ENCODE measurements around the gene ZNF565.
"Not testable (repeated sequence)": the region's sequence is repeated elsewhere in the genome, so short reads cannot be mapped to it uniquely, and the experiment has no call there.

The ZNF565 gene

DNA sequence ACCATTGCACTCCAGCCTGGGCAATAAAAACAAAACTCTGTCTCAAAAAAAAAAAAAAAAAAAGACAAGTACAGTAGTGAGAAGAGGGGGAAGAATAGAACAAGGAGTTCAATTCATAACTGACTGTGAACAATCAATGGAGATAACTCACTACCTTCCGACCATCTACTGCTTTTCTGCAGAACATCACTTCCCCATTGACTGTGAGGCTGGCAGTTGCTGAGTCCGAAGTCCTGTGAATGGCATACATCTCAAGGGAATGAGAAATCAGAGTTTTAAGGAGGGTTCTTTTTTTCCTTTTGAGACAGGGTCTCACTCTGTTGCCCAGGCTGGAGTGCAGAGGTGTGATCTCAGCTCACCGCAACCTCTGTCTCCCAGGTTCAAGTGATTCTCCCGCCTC, 11.2 kb downstream of the ZNF565 start:
- TF ChIP-seq Cebpa-rat (IDR thresholded peaks at IDR 0.05), result no peak
- Histone ChIP-seq H3K9ac (no peak overlapping the region), H3K36me3 (peaks cover 0 to 14% (median 0%) of the 10 kb centered on the region in 11 experiments; a peak in 5 of 22 replicates), H3K27ac (no peak overlapping the region), H3K4me3 (no peak overlapping the region), H3K4me2 (no peak overlapping the region), H3K27me3 (no peaks in the 10 kb centered on the region), H3K4me1 (peaks cover 0 to 13% (median 4%) of the 10 kb centered on the region in 10 experiments; a peak in 12 of 20 replicates), H4K20me1 (no peaks in the 10 kb centered on the region), H3K9me3 (replicated peaks in 1 of 11) (no peaks in the 10 kb centered on the region)

GRCh38 chr19:36201684-36202083, 12.8 kb downstream of the ZNF565 start:
- Histone ChIP-seq H3K36me3 (peaks cover 0 to 14% (median 0%) of the 10 kb centered on the region in 11 experiments; a peak in 5 of 22 replicates), H3K4me2 (no peak overlapping the region), H3K27me3 (no peaks in the 10 kb centered on the region), H3K4me3 (no peak overlapping the region), H3K27ac (no peak overlapping the region), H3K4me1 (peaks cover 0 to 4% (median 2%) of the 10 kb centered on the region in 10 experiments; a peak in 12 of 20 replicates), H3K9me3 (replicated peaks in 1 of 11) (no peaks in the 10 kb centered on the region), H4K20me1 (no peaks in the 10 kb centered on the region), H3K9ac (no peak overlapping the region)
- no peak for TF ChIP-seq Cebpa-rat (IDR thresholded peaks at IDR 0.05)

DNA sequence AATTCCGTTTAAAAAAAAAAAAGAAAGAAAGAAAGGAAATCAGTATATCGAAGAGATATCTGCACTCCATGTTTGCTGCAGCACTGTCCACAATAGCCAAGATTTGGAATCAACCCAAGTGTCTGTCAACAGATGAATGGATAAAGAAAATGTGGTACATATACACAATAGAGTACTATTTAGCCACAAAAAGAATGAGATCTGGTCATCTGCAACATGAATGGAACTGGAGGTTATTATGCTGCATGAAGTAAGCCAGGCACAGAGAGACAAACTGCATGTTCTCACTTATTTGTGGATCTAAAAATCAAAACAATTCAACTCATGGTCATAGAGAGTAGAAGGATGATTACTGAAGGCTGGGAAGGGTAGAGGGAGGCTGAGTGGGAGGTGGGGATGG, 16.3 kb downstream of the ZNF565 start:
- no peak for TF ChIP-seq Cebpa-rat (IDR thresholded peaks at IDR 0.05)
- Histone ChIP-seq H3K9ac (no peak overlapping the region), H3K4me3 (no peak overlapping the region), H3K36me3 (peaks cover 4 to 30% (median 15%) of the 10 kb centered on the region in 11 experiments; a peak in 14 of 22 replicates), H4K20me1 (no peaks in the 10 kb centered on the region), H3K4me2 (no peak overlapping the region), H3K4me1 (peaks cover 0 to 12% (median 11%) of the 10 kb centered on the region in 10 experiments; a peak in 14 of 20 replicates), H3K9me3 (replicated peaks in 1 of 11) (no peaks in the 10 kb centered on the region), H3K27ac (no peak overlapping the region), H3K27me3 (no peaks in the 10 kb centered on the region)

DNA sequence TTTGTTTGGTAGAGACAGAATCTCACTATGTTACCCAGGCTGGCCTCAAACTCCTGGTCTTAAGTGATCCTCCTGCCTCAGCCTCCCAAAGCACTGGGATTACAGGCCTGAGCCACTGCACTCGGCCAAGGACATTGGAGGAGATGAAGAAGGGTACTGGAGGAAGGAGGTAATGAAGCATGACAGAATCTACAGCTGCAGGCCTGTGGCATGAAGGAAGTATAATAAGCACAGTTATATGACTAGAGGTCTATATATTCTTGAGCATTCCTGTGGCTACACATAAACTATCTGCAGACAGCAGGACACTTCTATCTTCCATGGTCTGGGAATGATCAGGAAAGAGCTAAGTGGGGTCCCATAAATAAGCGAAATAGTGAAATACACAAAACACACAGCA, 18.2 kb downstream of the ZNF565 start:
- TF ChIP-seq Cebpa-rat (IDR thresholded peaks at IDR 0.05), result no peak
- H3K4me3 ChIP-seq, result no peak overlapping the region
- H3K4me2 ChIP-seq, result peak overlapping the region in 7 of 11 experiments; percentile 2 to 45 (median 17); a peak in 7 of 22 replicates
- H3K4me1 ChIP-seq, result peaks cover 0 to 12% (median 11%) of the 10 kb centered on the region in 10 experiments; a peak in 14 of 20 replicates
- H3K27ac ChIP-seq, result peak overlapping the region in 3 of 11 experiments; percentile 6 to 36 (median 10); a peak in 3 of 22 replicates
- no peaks in the 10 kb centered on the region for H3K27me3 ChIP-seq
- H3K36me3 ChIP-seq, result peaks cover 4 to 24% (median 15%) of the 10 kb centered on the region in 11 experiments; a peak in 14 of 22 replicates
- H4K20me1 ChIP-seq, result no peaks in the 10 kb centered on the region
- H3K9me3 ChIP-seq (replicated peaks in 1 of 11), result no peaks in the 10 kb centered on the region
- H3K9ac ChIP-seq, result 0 out of 22 replicates have a peak overlapping the region, but pooled peaks of 1 of the 11 experiments have one; percentile 26

- not testable (repeated sequence) for H3K27me3 ChIP-seq; H3K4me2 ChIP-seq; H3K9ac ChIP-seq; H3K9me3 ChIP-seq (replicated peaks in 1 of 11); H4K20me1 ChIP-seq; H3K27ac ChIP-seq; H3K4me1 ChIP-seq; H3K4me3 ChIP-seq
- peaks cover 9 to 19% (median 15%) of the 10 kb centered on the region in 11 experiments; a peak in 20 of 22 replicates for H3K36me3 ChIP-seq
Observed at GRCh38 chr19:36186722-36187121, 27.7 kb downstream of the ZNF565 start.

GRCh38 chr19:36183245-36183628, 31.2 kb downstream of the ZNF565 start:
- no peak for TF ChIP-seq Cebpa-rat (IDR thresholded peaks at IDR 0.05)
- Histone ChIP-seq H3K4me3 (no peak overlapping the region), H3K9me3 (replicated peaks in 1 of 11) (no peaks in the 10 kb centered on the region), H3K4me2 (no peak overlapping the region), H3K36me3 (peaks cover 9 to 20% (median 14%) of the 10 kb centered on the region in 11 experiments; a peak in 20 of 22 replicates), H4K20me1 (no peaks in the 10 kb centered on the region), H3K27me3 (no peaks in the 10 kb centered on the region), H3K27ac (no peak overlapping the region), H3K9ac (no peak overlapping the region), H3K4me1 (no peaks in the 10 kb centered on the region)

GRCh38 chr19:36182612-36183244, 31.7 kb downstream of the ZNF565 start:
- Histone ChIP-seq H3K9me3 (replicated peaks in 1 of 11) (no peaks in the 10 kb centered on the region), H3K27ac (no peak overlapping the region), H3K36me3 (peaks cover 9 to 20% (median 14%) of the 10 kb centered on the region in 11 experiments; a peak in 20 of 22 replicates), H3K27me3 (no peaks in the 10 kb centered on the region), H3K9ac (no peak overlapping the region), H4K20me1 (no peaks in the 10 kb centered on the region), H3K4me1 (no peaks in the 10 kb centered on the region), H3K4me3 (no peak overlapping the region), H3K4me2 (no peak overlapping the region)
- TF ChIP-seq Cebpa-rat (IDR thresholded peaks at IDR 0.05), result no peak

DNA sequence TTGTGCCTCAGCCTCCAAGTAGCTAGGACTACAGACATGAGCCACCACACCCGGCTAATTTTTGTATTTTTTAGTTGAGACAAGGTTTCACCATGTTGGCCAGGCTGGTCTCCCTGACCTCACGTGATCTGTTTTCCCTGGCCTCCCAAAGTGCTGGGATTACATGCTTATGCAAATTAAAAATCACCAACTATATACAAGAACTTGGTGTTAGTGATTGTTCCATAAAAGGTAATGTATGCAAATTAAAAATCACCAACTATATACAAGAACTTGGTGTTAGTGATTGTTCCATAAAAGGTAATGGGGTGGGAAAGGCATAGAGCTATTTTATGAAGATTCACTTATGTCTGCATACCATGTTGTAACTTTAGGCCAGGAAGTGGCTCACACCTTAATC, 35.4 kb downstream of the ZNF565 start:
- H3K9me3 ChIP-seq (replicated peaks in 1 of 11); H3K27me3 ChIP-seq; H3K9ac ChIP-seq; H3K4me1 ChIP-seq; H3K4me3 ChIP-seq; H4K20me1 ChIP-seq; H3K4me2 ChIP-seq; H3K27ac ChIP-seq: not testable (repeated sequence)
- peaks cover 9 to 20% (median 14%) of the 10 kb centered on the region in 11 experiments; a peak in 20 of 22 replicates for H3K36me3 ChIP-seq

GRCh38 chr19:36173846-36174245, 40.6 kb downstream of the ZNF565 start:
- H4K20me1 ChIP-seq; H3K4me3 ChIP-seq; H3K9ac ChIP-seq; H3K4me1 ChIP-seq; H3K27me3 ChIP-seq; H3K27ac ChIP-seq; H3K36me3 ChIP-seq; H3K9me3 ChIP-seq (replicated peaks in 1 of 11): not testable (repeated sequence)
- H3K4me2 ChIP-seq, result peak overlapping the region in 1 of 11 experiments; percentile 14; a peak in 1 of 22 replicates

GRCh38 chr19:36172852-36173251, 41.6 kb downstream of the ZNF565 start:
- H3K4me2 ChIP-seq, result no peak overlapping the region
- H3K27ac ChIP-seq, result no peak overlapping the region
- H3K9ac ChIP-seq, result no peak overlapping the region

More at GRCh38 chr19:36172852-36173251, 41.6 kb downstream of the ZNF565 start:
- no peaks in the 10 kb centered on the region for H3K27me3 ChIP-seq
- TF ChIP-seq Cebpa-rat (IDR thresholded peaks at IDR 0.05), result no peak
- H3K4me3 ChIP-seq, result no peak overlapping the region
- H3K36me3 ChIP-seq, result no peaks in the 10 kb centered on the region
- no peaks in the 10 kb centered on the region; a peak in 1 of 22 replicates for H4K20me1 ChIP-seq
- H3K4me1 ChIP-seq, result peaks cover 0 to 7% (median 2%) of the 10 kb centered on the region in 10 experiments; a peak in 8 of 20 replicates
- H3K9me3 ChIP-seq (replicated peaks in 1 of 11), result no peaks in the 10 kb centered on the region
